ENCODE data around the gene KRTAP9-1.
"Not testable (repeated sequence)": the region's sequence is repeated elsewhere in the genome, so short reads cannot be mapped to it uniquely, and the experiment has no call there.

The KRTAP9-1 gene

DNA sequence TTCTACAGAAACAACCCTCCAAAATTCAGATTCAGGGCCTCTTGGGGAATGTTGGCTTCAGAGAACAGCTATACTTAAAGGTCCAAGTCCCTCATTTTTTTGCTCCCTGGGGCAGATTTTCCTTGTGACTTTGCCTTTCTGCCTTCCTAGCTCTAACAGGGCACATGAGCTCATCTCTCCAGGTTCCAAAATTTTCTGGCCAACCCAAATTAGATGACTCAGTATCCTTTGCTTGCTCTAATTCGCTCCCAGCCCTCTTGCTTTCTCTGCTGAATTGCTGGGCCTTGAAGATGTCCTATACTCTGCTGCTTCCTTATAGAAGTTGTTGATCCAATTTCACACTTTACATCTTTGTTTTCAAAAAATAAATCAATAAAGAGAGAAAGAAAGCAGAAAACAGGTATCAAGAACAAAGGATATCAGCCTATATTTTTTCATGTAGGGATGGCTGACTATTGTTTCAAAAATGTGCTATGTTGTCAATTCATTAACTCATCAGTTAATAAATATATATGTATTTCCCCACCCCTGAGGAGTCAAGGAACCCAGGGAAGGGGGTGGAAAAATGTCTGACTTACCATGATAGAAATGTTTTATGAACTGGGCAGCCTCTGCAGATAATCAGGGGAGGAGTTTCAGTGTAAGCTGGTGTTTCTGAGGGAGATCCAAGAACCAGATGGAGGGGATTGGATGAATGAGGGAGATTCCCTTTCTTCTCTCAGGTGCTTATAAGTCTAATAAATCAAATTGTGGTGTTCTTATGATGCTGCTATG is 10.7 kb upstream of the KRTAP9-1 start:
- DNase-seq (ENCODE audit: low read depth in 3 of 3, low spot score in 1 of 3), result no peak

DNA sequence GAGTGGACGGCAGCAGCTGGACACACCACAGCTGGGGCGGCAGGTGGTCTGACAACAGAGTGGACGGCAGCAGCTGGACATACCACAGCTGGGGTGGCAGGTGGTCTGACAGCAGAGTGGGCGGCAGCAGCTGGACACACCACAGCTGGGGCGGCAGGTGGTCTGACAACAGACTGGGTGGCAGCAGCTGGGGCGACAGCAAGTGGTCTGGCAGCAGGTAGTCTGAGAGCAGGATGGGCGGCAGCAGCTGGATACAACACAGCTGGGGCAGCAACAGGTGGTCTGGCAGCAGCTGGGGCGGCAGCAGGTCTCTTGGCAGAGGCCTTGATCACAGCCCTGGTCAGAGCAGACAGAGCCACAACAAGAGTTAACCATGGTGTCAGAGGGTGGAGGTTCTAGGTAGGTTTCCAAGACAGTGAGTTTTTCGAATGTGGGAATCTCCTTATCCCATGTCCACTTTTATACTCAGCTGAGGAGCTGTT is 5.2 kb upstream of the KRTAP9-1 start, which contains the start of gene KRTAP4-1:
Gene KRTAP4-1 (minus strand): TSS at position 432 of the 482 bp plus-strand sequence. CDS start 57 bp downstream, at position 375.
- no peak for DNase-seq (ENCODE audit: low read depth in 3 of 3, low spot score in 1 of 3)

DNA sequence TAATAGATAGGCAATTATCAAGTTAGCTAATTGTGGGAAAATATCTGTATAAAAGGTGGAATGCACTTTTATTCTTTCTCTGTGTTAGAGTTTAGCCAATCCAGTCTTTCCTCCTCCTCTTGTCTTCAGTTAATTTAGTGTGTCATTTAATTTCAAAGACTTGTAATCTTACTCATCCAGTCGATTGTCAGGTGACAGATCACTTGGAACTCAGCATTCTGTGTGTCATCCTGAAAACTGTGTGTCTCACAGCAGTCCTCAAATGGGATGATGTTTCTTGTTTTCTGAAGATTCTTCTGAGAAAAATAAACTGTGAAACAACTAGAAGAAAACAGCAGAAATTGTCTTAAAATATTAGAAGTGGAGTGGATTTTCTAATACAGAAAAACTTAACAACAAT is 4.7 kb upstream of the KRTAP9-1 start:
- no peak for DNase-seq (ENCODE audit: low read depth in 3 of 3, low spot score in 1 of 3)

GRCh38 chr17:41186872-41187271 is 2.8 kb upstream of the KRTAP9-1 start:
- DNase-seq (ENCODE audit: low read depth in 3 of 3, low spot score in 1 of 3), result no peak

DNA sequence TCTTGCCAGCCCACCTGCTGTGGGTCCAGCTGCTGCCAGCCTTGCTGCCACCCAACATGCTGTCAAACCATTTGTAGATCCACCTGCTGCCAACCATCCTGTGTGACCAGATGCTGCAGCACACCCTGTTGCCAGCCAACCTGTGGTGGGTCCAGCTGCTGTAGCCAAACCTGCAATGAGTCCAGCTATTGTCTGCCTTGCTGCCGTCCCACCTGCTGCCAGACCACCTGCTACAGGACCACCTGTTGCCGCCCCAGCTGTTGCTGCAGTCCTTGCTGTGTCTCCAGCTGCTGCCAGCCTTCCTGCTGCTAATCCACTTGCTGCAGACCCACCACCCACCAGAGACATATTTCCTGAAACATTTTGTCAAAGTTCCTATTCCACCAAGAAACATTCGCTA is 641 bp downstream of the KRTAP9-1 start:
- DNase-seq (ENCODE audit: low read depth in 3 of 3, low spot score in 1 of 3), result no peak

DNA sequence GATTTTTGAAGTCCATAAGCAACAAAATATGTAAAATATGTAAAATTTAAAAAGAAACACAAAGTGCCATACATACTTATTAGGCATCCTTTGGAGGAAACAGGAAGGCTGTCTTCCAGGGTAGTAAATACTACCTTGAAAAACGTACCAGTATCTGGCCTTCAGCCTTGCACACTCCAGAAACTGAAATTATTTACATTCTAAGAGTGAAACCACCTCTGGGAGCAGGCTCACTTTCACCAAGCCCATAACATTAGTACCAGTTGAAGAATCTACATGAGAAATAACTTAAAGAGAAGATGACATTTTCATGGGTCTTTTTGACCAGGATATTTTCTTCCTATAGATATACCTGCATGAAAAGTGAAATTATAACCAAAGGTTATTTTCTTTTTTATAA is 6.4 kb downstream of the KRTAP9-1 start:
- no peak for DNase-seq (ENCODE audit: low read depth in 3 of 3, low spot score in 1 of 3)

DNA sequence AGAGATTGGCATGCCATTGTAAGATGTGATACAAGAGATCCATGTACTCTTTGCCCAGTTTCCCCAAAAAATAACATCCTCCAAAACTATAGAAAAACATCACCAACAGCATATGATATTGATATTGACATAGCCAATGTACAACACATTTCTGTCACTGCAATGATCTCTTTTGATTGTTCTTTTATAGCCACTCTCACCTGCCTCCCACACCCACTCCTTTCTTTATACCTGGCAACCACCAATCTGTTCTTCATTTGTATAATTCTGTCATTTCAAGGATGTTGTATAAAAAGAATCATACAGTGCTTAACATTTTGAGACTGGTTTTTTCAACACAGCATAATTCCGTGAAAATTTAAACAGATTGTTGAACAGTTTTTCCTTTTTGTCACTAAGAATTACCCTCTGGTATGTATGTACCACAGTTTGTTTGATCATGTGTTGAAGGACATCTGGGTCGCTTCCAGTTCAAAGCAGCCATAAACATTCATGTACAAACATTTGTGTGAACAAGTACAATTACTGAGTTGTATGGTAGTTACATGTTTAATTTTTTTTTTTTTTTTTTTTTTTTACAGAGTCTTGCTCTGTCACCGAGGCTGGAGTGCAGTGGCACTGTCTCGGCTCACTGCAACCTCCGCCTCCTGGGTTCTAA is 9.9 kb downstream of the KRTAP9-1 start:
- no peak for DNase-seq (ENCODE audit: low read depth in 3 of 3, low spot score in 1 of 3)

GRCh38 chr17:41211845-41212466 is 22.3 kb downstream of the KRTAP9-1 start:
- DNase-seq (ENCODE audit: low read depth in 3 of 3, low spot score in 1 of 3), result no peak

DNA sequence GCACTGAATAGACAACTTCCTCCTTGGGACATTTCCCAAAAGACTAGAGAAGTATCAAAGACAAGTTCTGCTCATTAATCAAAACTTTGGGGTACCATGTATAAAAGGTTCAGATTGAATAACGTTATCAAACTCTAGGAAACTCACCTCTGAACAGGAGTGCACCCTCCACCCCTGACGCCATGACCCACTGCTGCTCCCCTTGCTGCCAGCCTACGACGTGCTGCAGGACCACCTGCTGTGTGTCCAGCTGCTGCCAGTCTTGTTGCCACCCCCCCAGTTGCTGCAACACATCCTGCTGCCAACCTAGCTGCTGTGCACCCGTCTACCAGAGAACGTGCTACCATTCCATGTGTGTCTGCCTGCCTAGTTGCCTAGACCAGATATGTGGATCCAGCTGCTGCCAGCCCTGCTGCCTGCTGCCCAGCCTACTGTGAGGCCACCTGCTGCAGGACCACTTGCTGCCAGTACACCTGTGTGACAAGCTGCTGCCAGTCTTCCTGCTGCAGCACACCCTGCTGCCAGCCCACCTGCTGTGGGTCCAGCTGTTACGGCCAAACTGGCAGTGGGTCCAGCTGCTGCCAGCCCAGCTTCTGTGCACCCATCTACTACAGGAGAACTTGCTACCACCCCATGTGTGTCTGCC is 23.0 kb downstream of the KRTAP9-1 start:
- DNase-seq (ENCODE audit: low read depth in 3 of 3, low spot score in 1 of 3), result no peak

- no peak for DNase-seq (ENCODE audit: low read depth in 3 of 3, low spot score in 1 of 3)
Observed at GRCh38 chr17:41215681-41216080, 26.0 kb downstream of the KRTAP9-1 start.

DNA sequence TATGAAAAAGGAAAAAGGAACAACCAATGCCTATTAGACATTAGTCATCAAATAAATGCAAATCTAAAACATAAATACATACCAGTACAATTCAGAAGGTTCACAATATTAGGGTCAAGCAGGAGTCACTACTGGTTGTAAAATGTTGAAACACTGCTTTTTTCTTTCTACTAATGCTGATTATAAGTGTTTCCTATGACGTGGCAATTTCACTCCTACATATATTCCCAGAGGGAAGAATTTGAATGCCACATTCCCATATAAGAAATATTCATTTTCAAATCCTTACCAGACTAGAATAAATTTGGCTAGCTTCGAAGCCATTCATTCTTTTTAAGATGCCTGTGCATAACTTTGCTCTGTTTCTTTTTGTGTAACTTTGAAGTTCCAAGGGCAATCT is 34.1 kb downstream of the KRTAP9-1 start:
- no peak for DNase-seq (ENCODE audit: low read depth in 3 of 3, low spot score in 1 of 3)

- DNase-seq (ENCODE audit: low read depth in 3 of 3, low spot score in 1 of 3), result no peak
Observed at GRCh38 chr17:41226051-41226450, 36.4 kb downstream of the KRTAP9-1 start.

GRCh38 chr17:41226598-41227095 is 37.0 kb downstream of the KRTAP9-1 start, which contains the start of gene KRTAP9-2:
KRTAP9-2 (plus strand) TSS chr17:41226648; CDS start chr17:41226655, 7 bp downstream.
- not testable (repeated sequence) for DNase-seq (ENCODE audit: low read depth in 3 of 3, low spot score in 1 of 3)

- no peak for DNase-seq (ENCODE audit: low read depth in 3 of 3, low spot score in 1 of 3)
Observed at GRCh38 chr17:41230094-41230493, 40.4 kb downstream of the KRTAP9-1 start.

DNA sequence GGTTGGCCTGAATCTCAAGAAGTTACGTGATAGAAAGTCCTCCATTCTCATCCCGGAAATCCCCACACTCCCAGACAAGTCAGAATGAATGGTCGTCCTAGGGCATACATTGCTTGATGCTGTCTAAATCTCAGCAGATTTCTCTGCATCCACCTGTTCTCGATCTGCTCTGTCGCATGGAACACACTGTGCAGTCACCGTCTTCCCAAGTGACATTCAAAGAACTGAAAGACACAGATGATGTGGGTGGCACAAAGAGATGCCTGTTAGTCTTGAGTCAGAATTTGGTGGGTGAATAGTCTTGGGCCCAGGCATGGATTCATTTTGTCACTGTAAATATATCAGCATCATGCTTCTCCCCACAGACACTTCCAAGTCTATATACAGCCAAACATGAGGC is 42.0 kb downstream of the KRTAP9-1 start:
- no peak for DNase-seq (ENCODE audit: low read depth in 3 of 3, low spot score in 1 of 3)

DNA sequence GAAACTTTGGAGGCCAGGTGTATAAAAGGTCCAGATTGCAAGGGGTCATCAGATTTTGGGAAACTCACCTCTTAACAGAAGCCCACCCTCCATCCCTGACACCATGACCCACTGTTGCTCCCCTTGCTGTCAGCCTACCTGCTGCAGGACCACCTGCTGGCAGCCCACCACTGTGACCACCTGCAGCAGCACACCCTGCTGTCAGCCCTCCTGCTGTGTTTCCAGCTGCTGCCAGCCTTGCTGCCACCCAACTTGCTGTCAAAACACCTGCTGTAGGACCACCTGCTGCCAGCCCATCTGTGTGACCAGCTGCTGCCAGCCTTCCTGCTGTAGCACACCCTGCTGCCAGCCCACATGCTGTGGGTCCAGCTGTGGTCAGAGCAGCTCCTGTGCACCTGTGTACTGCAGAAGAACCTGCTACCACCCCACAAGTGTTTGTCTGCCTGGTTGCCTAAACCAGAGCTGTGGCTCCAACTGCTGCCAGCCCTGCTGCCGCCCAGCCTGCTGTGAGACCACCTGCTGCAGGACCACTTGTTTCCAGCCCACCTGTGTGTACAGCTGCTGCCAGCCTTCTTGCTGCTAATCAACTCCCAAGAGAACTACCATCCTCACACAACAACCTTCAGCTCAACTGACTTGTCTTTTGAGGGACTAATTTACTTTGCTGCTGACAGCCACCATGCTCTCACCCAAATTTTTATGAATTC is 42.9 kb downstream of the KRTAP9-1 start, which contains the start of gene KRTAP9-3:
Gene KRTAP9-3 (plus strand): TSS at position 51 of the 707 bp plus-strand sequence. CDS start 53 bp downstream, at position 104.
- DNase-seq (ENCODE audit: low read depth in 3 of 3, low spot score in 1 of 3), result not testable (repeated sequence)

DNA sequence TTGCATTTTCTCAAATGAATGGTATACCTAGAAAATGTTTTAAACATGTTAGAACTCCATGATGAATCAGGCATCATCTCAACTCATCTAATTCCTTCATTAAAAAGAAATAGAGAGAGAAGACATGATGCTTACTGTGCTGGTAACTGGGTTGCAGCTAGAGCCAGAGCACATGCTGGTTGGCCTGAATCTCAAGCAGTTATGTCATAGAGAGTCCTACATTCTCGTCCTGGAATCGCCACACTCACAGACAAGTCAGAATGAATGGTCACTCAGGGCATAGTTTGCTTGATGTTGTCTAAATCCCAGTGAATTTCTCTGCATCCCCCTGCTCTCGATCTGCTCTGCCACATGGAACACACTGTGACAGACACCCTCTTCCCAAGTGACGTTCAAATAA is 47.4 kb downstream of the KRTAP9-1 start:
- DNase-seq (ENCODE audit: low read depth in 3 of 3, low spot score in 1 of 3), result not testable (repeated sequence)

DNA sequence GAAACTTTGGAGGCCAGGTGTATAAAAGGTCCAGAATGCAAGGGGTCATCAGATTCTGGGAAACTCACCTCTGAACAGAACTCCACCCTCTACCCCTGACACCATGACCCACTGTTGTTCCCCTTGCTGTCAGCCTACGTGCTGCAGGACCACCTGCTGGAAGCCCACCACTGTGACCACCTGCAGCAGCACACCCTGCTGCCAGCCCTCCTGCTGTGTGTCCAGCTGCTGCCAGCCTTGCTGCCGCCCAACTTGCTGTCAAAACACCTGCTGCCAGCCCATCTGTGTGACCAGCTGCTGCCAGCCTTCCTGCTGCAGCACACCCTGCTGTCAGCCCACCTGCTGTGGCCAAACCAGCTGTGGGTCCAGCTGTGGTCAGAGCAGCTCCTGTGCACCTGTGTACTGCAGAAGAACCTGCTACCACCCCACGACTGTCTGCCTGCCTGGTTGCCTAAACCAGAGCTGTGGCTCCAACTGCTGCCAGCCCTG is 48.3 kb downstream of the KRTAP9-1 start, which contains the start of gene KRTAP9-8:
Gene KRTAP9-8 (plus strand): TSS at position 51 of the 489 bp plus-strand sequence. CDS start 53 bp downstream, at position 104.
- not testable (repeated sequence) for DNase-seq (ENCODE audit: low read depth in 3 of 3, low spot score in 1 of 3)

Measured in stimulated activated CD4-positive, alpha-beta T cell treated with anti-CD3 and anti-CD28 coated beads, TNF-alpha, amount 100 ng/mL, for 1 hour (primary cell).